H9 (cell line): ENCODE data around the gene RBPJ. TPM values are rescaled to one million over a fixed set of nuclear protein-coding genes. Genes with fewer than 3 reads are reported as not detected.

ENCODE experiments used
- DNase-seq: peaks from one replicate; pipeline ENCODE4 v3.0.0-alpha.2; 2017
- H2AFZ ChIP-seq: one replicate; pipeline ENCODE4 v1.6.1; 2013; ENCODE audit warnings: mild to moderate bottlenecking, low read length, control low read depth, moderate library complexity
- H2AK5ac ChIP-seq: 2 replicates; pipeline ENCODE4 v1.6.1; 2013; ENCODE audit warnings: low read length, control low read depth, mixed read lengths; ENCODE audit not compliant: insufficient read length
- H2BK120ac ChIP-seq: one replicate; pipeline ENCODE4 v1.6.1; 2013; ENCODE audit warnings: low read depth, mild to moderate bottlenecking, low read length, control low read depth, inconsistent platforms; ENCODE audit not compliant: poor library complexity, severe bottlenecking
- H2BK12ac ChIP-seq: 2 replicates; pipeline ENCODE4 v1.6.1; 2013; ENCODE audit warnings: low read length, control low read depth, mixed read lengths, low read depth; ENCODE audit not compliant: insufficient read length
- H2BK15ac ChIP-seq: 2 replicates; pipeline ENCODE4 v1.6.1; 2013; ENCODE audit warnings: low read depth, low read length, control low read depth
- H2BK20ac ChIP-seq: one replicate; pipeline ENCODE4 v1.6.1; 2013; ENCODE audit warnings: low read depth, mild to moderate bottlenecking, low read length, control low read depth, inconsistent platforms; ENCODE audit not compliant: poor library complexity, severe bottlenecking
- H2BK5ac ChIP-seq: 2 replicates; pipeline ENCODE4 v1.6.1; 2013; ENCODE audit warnings: low read length, control low read depth, mixed read lengths; ENCODE audit not compliant: insufficient read length
- H3K14ac ChIP-seq: 2 replicates; pipeline ENCODE4 v1.6.1; 2013; ENCODE audit warnings: low read length, control low read depth; ENCODE audit not compliant: insufficient read depth
- H3K18ac ChIP-seq: 2 replicates; pipeline ENCODE4 v1.6.1; 2013; ENCODE audit warnings: low read depth, mild to moderate bottlenecking, mixed read lengths, low read length, control low read depth; ENCODE audit not compliant: insufficient read length
- H3K23ac ChIP-seq: 2 replicates; pipeline ENCODE4 v1.6.1; 2013; ENCODE audit warnings: low read length, control low read depth, mixed read lengths, low read depth; ENCODE audit not compliant: insufficient read length
- H3K23me2 ChIP-seq: 2 replicates; pipeline ENCODE4 v1.6.1; 2013; ENCODE audit warnings: low read depth, mild to moderate bottlenecking, mixed read lengths, low read length, control low read depth; ENCODE audit not compliant: insufficient read length, poor library complexity, severe bottlenecking
- H3K27ac ChIP-seq: 2 replicates; pipeline ENCODE4 v1.5.1; 2013; ENCODE audit warnings: low read length, control low read depth, mixed read lengths, low read depth; ENCODE audit not compliant: insufficient read length
- H3K27me3 ChIP-seq: 2 replicates; pipeline ENCODE4 v1.6.1; 2013; ENCODE audit warnings: low read length, control low read depth, inconsistent platforms; ENCODE audit not compliant: insufficient read depth
- H3K4ac ChIP-seq: 2 replicates; pipeline ENCODE4 v1.6.1; 2013; ENCODE audit warnings: low read depth, mild to moderate bottlenecking, control low read depth, inconsistent platforms, low read length, moderate library complexity
- H3K4me1 ChIP-seq: 2 replicates; pipeline ENCODE4 v1.6.1; 2013; ENCODE audit warnings: low read length, control low read depth, inconsistent platforms; ENCODE audit not compliant: insufficient read depth
- H3K4me2 ChIP-seq: 2 replicates; pipeline ENCODE4 v1.6.1; 2013; ENCODE audit warnings: low read length, control low read depth, mixed read lengths; ENCODE audit not compliant: insufficient read length, insufficient read depth
- H3K56ac ChIP-seq: 2 replicates; pipeline ENCODE4 v1.6.1; 2013; ENCODE audit warnings: low read depth, mild to moderate bottlenecking, mixed read lengths, low read length, control low read depth; ENCODE audit not compliant: insufficient read length
- H3K79me1 ChIP-seq: 2 replicates; pipeline ENCODE4 v1.6.1; 2013; ENCODE audit warnings: low read depth, mild to moderate bottlenecking, moderate library complexity, low read length, control low read depth, inconsistent platforms; ENCODE audit not compliant: insufficient read depth, poor library complexity, severe bottlenecking
- H3K79me2 ChIP-seq: 2 replicates; pipeline ENCODE4 v1.6.1; 2013; ENCODE audit warnings: low read length, control low read depth, inconsistent platforms; ENCODE audit not compliant: insufficient read depth
- H3K9ac ChIP-seq: 2 replicates; pipeline ENCODE4 v1.6.1; 2013; ENCODE audit warnings: low read length, control low read depth, mixed read lengths; ENCODE audit not compliant: insufficient read length; ENCODE audit errors: extremely low read depth
- H3K9me3 ChIP-seq: one replicate; pipeline ENCODE4 v1.6.1; 2013; ENCODE audit warnings: low read depth, low read length, inconsistent platforms; ENCODE audit not compliant: control insufficient read depth
- H3T11ph ChIP-seq: one replicate; pipeline ENCODE4 v1.6.1; 2013; ENCODE audit warnings: mild to moderate bottlenecking, low read length, control low read depth, inconsistent platforms
- H4K20me1 ChIP-seq: one replicate; pipeline ENCODE4 v1.6.1; 2013; ENCODE audit not compliant: control insufficient read depth, insufficient read length, insufficient read depth
- H4K5ac ChIP-seq: 2 replicates; pipeline ENCODE4 v1.6.1; 2013; ENCODE audit warnings: low read depth, mild to moderate bottlenecking, mixed read lengths, low read length, control low read depth; ENCODE audit not compliant: insufficient read length
- H4K8ac ChIP-seq: replicated peaks from 2 replicates; pipeline ENCODE4 v1.6.1; 2013; ENCODE audit warnings: low read length, control low read depth, mixed read lengths, low read depth; ENCODE audit not compliant: insufficient read length
- H4K91ac ChIP-seq: 2 replicates; pipeline ENCODE4 v1.6.1; 2013; ENCODE audit warnings: low read depth, mild to moderate bottlenecking, moderate library complexity, mixed read lengths, low read length, control low read depth; ENCODE audit not compliant: insufficient read length
- H3K27ac Mint-ChIP-seq, 3 experiments: 2 replicates in 2 of 3; 3 replicates in 1 of 3; pipeline ENCODE4 v1.8.0; 2020 to 2021; ENCODE audit warnings: mixed read lengths in 3 of 3, mild to moderate bottlenecking in 1 of 3, moderate library complexity in 1 of 3
- H3K27me3 Mint-ChIP-seq: 2 replicates; pipeline ENCODE4 v1.8.0; 2021; ENCODE audit warnings: low read depth, mild to moderate bottlenecking, moderate library complexity, mixed read lengths
- H3K36me3 Mint-ChIP-seq, 3 experiments: 2 replicates in 2 of 3; 3 replicates in 1 of 3; pipeline ENCODE4 v1.8.0; 2020 to 2021; ENCODE audit warnings: low read depth in 3 of 3, mixed read lengths in 3 of 3; ENCODE audit not compliant: insufficient read depth in 1 of 3
- H3K4me1 Mint-ChIP-seq, 2 experiments: 2 replicates each; pipeline ENCODE4 v1.8.0; 2020; ENCODE audit warnings: mixed read lengths in 2 of 2
- H3K4me3 Mint-ChIP-seq, 2 experiments: 2 replicates in 1 of 2; 3 replicates in 1 of 2; pipeline ENCODE4 v1.8.0; 2020 to 2021; ENCODE audit warnings: mild to moderate bottlenecking in 2 of 2, mixed read lengths in 2 of 2, moderate library complexity in 1 of 2
- H3K9me3 Mint-ChIP-seq, 2 experiments: 2 replicates in 1 of 2; 3 replicates in 1 of 2; pipeline ENCODE4 v1.8.0; 2020; ENCODE audit warnings: mild to moderate bottlenecking in 2 of 2, mixed read lengths in 2 of 2, moderate library complexity in 1 of 2
- CTCF ChIP-seq: fragments of 200-600 bp; sonication (generic); conservative IDR thresholded peaks from 3 replicates; pipeline ENCODE4 v1.8.0; 2021; ENCODE audit warnings: antibody characterized with exemption, mild to moderate bottlenecking
- WGBS: extraction: QIAGEN DNeasy Blood & Tissue Kit; methylation state at CpG from one replicate; pipeline ENCODE4 v1.1.7; 2013; ENCODE audit warnings: missing lambda C conversion rate, low lambda C conversion rate, mixed read lengths; ENCODE audit not compliant: insufficient read length; ENCODE audit errors: extremely low coverage; 5-methylcytosine and 5-hydroxymethylcytosine counted together
- total RNA-seq: library from RNA; stranded (reverse); gene quantifications from 2 replicates; pipeline ENCODE4 v1.2.1, GENCODE V29; 2021

The RBPJ gene
- total RNA-seq, 1 experiment from 2014 or later = 166 TPM

GRCh38 chr4:26407476-26407875, 86.7 kb downstream of the RBPJ start:
- no peaks in the 10 kb centered on the region; the same call in 1 of the 2 replicates for H3K27me3 Mint-ChIP-seq
- no peak overlapping the region for H3T11ph ChIP-seq

More at GRCh38 chr4:26407476-26407875, 86.7 kb downstream of the RBPJ start:
- H3K27ac Mint-ChIP-seq = peak overlapping the region; percentile 4 to 94 (median 87); a peak in 5 of 7 replicates
- no peak overlapping the region for H3K4me2 ChIP-seq
- peak overlapping the region; percentile 93 for H3K27ac ChIP-seq
- no peaks in the 10 kb centered on the region for H3K9me3 ChIP-seq
- no peaks in the 10 kb centered on the region; the same call in 1 of the 2 replicates for H3K4me1 ChIP-seq
- TF ChIP-seq CTCF = no peak
- H2AK5ac ChIP-seq = no peak overlapping the region
- no CpG with 5 or more reads among the region's 1 CpG for WGBS
- no peak overlapping the region for H2BK5ac ChIP-seq
- peaks cover 2% of the 10 kb centered on the region for H3K79me1 ChIP-seq
- H3K23me2 ChIP-seq = no peaks in the 10 kb centered on the region
- H2BK120ac ChIP-seq = no peak overlapping the region
- H2BK15ac ChIP-seq = no peak overlapping the region
- no peak overlapping the region for H4K5ac ChIP-seq
- no peak overlapping the region for H2BK20ac ChIP-seq
- H3K4ac ChIP-seq = no peak overlapping the region
- H3K36me3 Mint-ChIP-seq = peaks cover 42 to 68% (median 55%) of the 10 kb centered on the region in 3 experiments
- DNase-seq = no peak
- peaks cover 17 to 20% of the 10 kb centered on the region in 2 experiments for H3K9me3 Mint-ChIP-seq
- H4K8ac ChIP-seq = no peak overlapping the region
- no peak overlapping the region for H3K4me3 Mint-ChIP-seq
- H3K4me1 Mint-ChIP-seq = peaks cover 24 to 25% of the 10 kb centered on the region in 2 experiments
- no peak overlapping the region for H2AFZ ChIP-seq
- H3K56ac ChIP-seq = no peak overlapping the region
- no peak overlapping the region for H3K9ac ChIP-seq
- H3K23ac ChIP-seq = no peak overlapping the region
- no peaks in the 10 kb centered on the region for H4K20me1 ChIP-seq
- H2BK12ac ChIP-seq = no peak overlapping the region
- no peaks in the 10 kb centered on the region for H3K27me3 ChIP-seq
- H3K14ac ChIP-seq = no peak overlapping the region
- H4K91ac ChIP-seq = no peak overlapping the region
- no peak overlapping the region for H3K18ac ChIP-seq
- peaks cover 2% of the 10 kb centered on the region; the same call in 1 of the 2 replicates for H3K79me2 ChIP-seq
